CD8-positive, alpha-beta memory T cell (primary cell): Measurements from ENCODE around the gene ELOVL1. TPM values are rescaled to one million over a fixed set of nuclear protein-coding genes. Genes with fewer than 3 reads are reported as not detected.
"Not testable (repeated sequence)": the region's sequence is repeated elsewhere in the genome, so short reads cannot be mapped to it uniquely, and the experiment has no call there.

Experiments used
- CTCF ChIA-PET: fragments of 350-600 bp; sonication (Branson Sonifier 250); formaldehyde crosslinking; loops from one replicate; lab custom pipeline; 2021; ENCODE audit warnings: antibody characterized with exemption; lab: Charles Lee
- POLR2A ChIA-PET: fragments of 350-600 bp; sonication (Branson Sonifier 250); formaldehyde crosslinking; loops from one replicate; lab custom pipeline; 2021; ENCODE audit warnings: antibody characterized with exemption; lab: Charles Lee
- DNase-seq, 5 donors: peaks; one replicate each; pipeline versions ENCODE4 v3.0.0 to v3.0.0-alpha.2; 2020 to 2022; ENCODE audit warnings: mixed read lengths in 1 of 5
- H3K27ac ChIP-seq: one replicate; pipeline ENCODE4 v1.7.0; 2013; ENCODE audit warnings: low read depth, mild to moderate bottlenecking, low read length, moderate library complexity
- H3K27me3 ChIP-seq: 2 replicates; pipeline ENCODE4 v1.7.0; 2013; ENCODE audit warnings: low read length, mild to moderate bottlenecking; ENCODE audit not compliant: insufficient read depth, poor library complexity, severe bottlenecking
- H3K36me3 ChIP-seq: 2 replicates; pipeline ENCODE4 v1.7.0; 2013; ENCODE audit warnings: mild to moderate bottlenecking, low read length, moderate library complexity; ENCODE audit not compliant: insufficient read depth
- H3K4me1 ChIP-seq: 2 replicates; pipeline ENCODE4 v1.7.0; 2013; ENCODE audit warnings: mild to moderate bottlenecking, low read length, moderate library complexity; ENCODE audit not compliant: insufficient read depth
- H3K4me3 ChIP-seq: 2 replicates; pipeline ENCODE4 v1.7.0; 2013; ENCODE audit warnings: mild to moderate bottlenecking, low read length
- H3K9me3 ChIP-seq: 2 replicates; pipeline ENCODE4 v1.7.0; 2013; ENCODE audit warnings: mild to moderate bottlenecking, low read length
- H3K27ac Mint-ChIP-seq, 8 donors: one replicate each; pipeline ENCODE4 v1.8.0; 2020 to 2021; ENCODE audit warnings: mixed read lengths in 8 of 8, mild to moderate bottlenecking in 6 of 8, inconsistent platforms in 3 of 8, moderate library complexity in 3 of 8
- H3K27me3 Mint-ChIP-seq, 2 donors: one replicate each; pipeline ENCODE4 v1.8.0; 2020 to 2021; ENCODE audit warnings: mixed read lengths in 2 of 2, mild to moderate bottlenecking in 1 of 2, moderate library complexity in 1 of 2
- H3K36me3 Mint-ChIP-seq, 3 donors: one replicate each; pipeline ENCODE4 v1.8.0; 2020 to 2021; ENCODE audit warnings: mixed read lengths in 3 of 3, inconsistent platforms in 1 of 3, mild to moderate bottlenecking in 1 of 3
- H3K4me1 Mint-ChIP-seq, 3 donors: one replicate each; pipeline ENCODE4 v1.8.0; 2020 to 2021; ENCODE audit warnings: mixed read lengths in 3 of 3, inconsistent platforms in 1 of 3, mild to moderate bottlenecking in 1 of 3
- H3K4me3 Mint-ChIP-seq, 7 donors: one replicate each; pipeline ENCODE4 v1.8.0; 2020 to 2021; ENCODE audit warnings: mixed read lengths in 7 of 7, mild to moderate bottlenecking in 6 of 7, moderate library complexity in 4 of 7, inconsistent platforms in 2 of 7
- H3K9me3 Mint-ChIP-seq, 5 donors: one replicate each; pipeline ENCODE4 v1.8.0; 2020 to 2022; ENCODE audit warnings: mixed read lengths in 5 of 5, mild to moderate bottlenecking in 3 of 5, moderate library complexity in 2 of 5, inconsistent platforms in 1 of 5
- polyA plus RNA-seq: library from polyadenylated mRNA; unstranded; fragments of 300-500 nt; fragmentation: Illumina TruSeq; gene quantifications from one replicate; pipeline ENCODE4 v1.2.3, GENCODE V29; 2021
- total RNA-seq, 2 experiments: library from RNA; stranded (reverse); gene quantifications; one replicate each; pipeline ENCODE4 v1.2.3, GENCODE V29; 2021

Gene ELOVL1
- total and polyA plus RNA-seq, 3 experiments from 2014 or later = 83.9 to 98.8 (median 89.1) TPM

GRCh38 chr1:43369779-43370178 lies 2.0 kb upstream of the ELOVL1 start:
- H3K4me1 Mint-ChIP-seq = peaks cover 34 to 49% (median 44%) of the 10 kb centered on the region in 3 donors
- CTCF ChIA-PET = interaction anchor here (1.2 kb wide), 1 partner anchor 12 kb away, joined by 3 read pairs; no protein-coding TSS in a partner anchor
- H3K27me3 Mint-ChIP-seq, H3K9me3 Mint-ChIP-seq, H3K36me3 ChIP-seq, H3K9me3 ChIP-seq, H3K27ac Mint-ChIP-seq, H3K27me3 ChIP-seq, DNase-seq, H3K27ac ChIP-seq, H3K4me3 ChIP-seq: not testable (repeated sequence)
- H3K36me3 Mint-ChIP-seq = peaks cover 0 to 19% (median 6%) of the 10 kb centered on the region in 3 donors
- peaks cover 20% of the 10 kb centered on the region for H3K4me1 ChIP-seq
- peak overlapping the region in 1 of 7 donors; percentile 64 for H3K4me3 Mint-ChIP-seq
- POLR2A ChIA-PET = interaction anchor here (0.9 kb wide), 1 partner anchor 337 kb away, joined by 3 read pairs; the partner anchor contains the start of gene ST3GAL3

- Mint-ChIP-seq H3K27me3 (no peaks in the 10 kb centered on the region), H3K36me3 (peaks cover 0 to 31% (median 10%) of the 10 kb centered on the region in 3 donors), H3K9me3 (no peaks in the 10 kb centered on the region), H3K4me3 (peak overlapping the region; percentile 86 to 91 (median 89)), H3K4me1 (peaks cover 37 to 49% (median 44%) of the 10 kb centered on the region in 3 donors), H3K27ac (peak overlapping the region; percentile 39 to 96 (median 92))
- ChIA-PET CTCF (interaction anchor here (0.9 to 1.4 kb wide), 5 partner anchors 10 to 140 kb away, joined by 3 to 10 read pairs (median 4); partner anchors contain the start of genes CDC20, MED8 and SZT2), POLR2A (interaction anchor here (0.7 to 2.2 kb wide), 3 partner anchors 10 to 281 kb away, joined by 3 to 11 read pairs (median 8); partner anchors contain the start of gene CDC20)
- Histone ChIP-seq H3K4me1 (peaks cover 20% of the 10 kb centered on the region), H3K27ac (peak overlapping the region; percentile 67), H3K4me3 (peak overlapping the region; percentile 76), H3K9me3 (no peaks in the 10 kb centered on the region), H3K27me3 (no peaks in the 10 kb centered on the region), H3K36me3 (peaks cover 19% of the 10 kb centered on the region)
- no peak for DNase-seq
Measured at GRCh38 chr1:43368646-43369020, 822 bp upstream of the ELOVL1 start.

GRCh38 chr1:43367026-43367903 lies 546 bp downstream of the ELOVL1 start:
- ChIA-PET POLR2A (interaction anchor here (0.6 to 2.2 kb wide), 6 partner anchors 8 to 23 kb away, joined by 3 to 11 read pairs (median 4); partner anchors contain the start of gene CDC20), CTCF (interaction anchor here (1.3 to 1.4 kb wide), 5 partner anchors 9 to 139 kb away, joined by 3 to 10 read pairs (median 4); partner anchors contain the start of genes CDC20, MED8 and SZT2)
- H3K36me3 Mint-ChIP-seq = peaks cover 0 to 44% (median 13%) of the 10 kb centered on the region in 3 donors
- Histone ChIP-seq H3K27me3 (no peaks in the 10 kb centered on the region), H3K27ac (peak overlapping the region; percentile 72), H3K36me3 (peaks cover 24% of the 10 kb centered on the region), H3K4me1 (peaks cover 20% of the 10 kb centered on the region), H3K9me3 (no peaks in the 10 kb centered on the region), H3K4me3 (peak overlapping the region; percentile 83)
- H3K9me3 Mint-ChIP-seq = no peaks in the 10 kb centered on the region
- H3K4me3 Mint-ChIP-seq = peak overlapping the region; percentile 87 to 94 (median 89)
- no peaks in the 10 kb centered on the region for H3K27me3 Mint-ChIP-seq
- peak overlapping the region; percentile 88 to 96 (median 92) for H3K27ac Mint-ChIP-seq
- peaks cover 37 to 49% (median 44%) of the 10 kb centered on the region in 3 donors for H3K4me1 Mint-ChIP-seq
- DNase-seq = peak in 3 of 5 donors; percentile 35 to 62 (median 39)

- H3K27me3 ChIP-seq = no peaks in the 10 kb centered on the region
- ChIA-PET CTCF (no interaction called here), POLR2A (interaction anchor here (1.2 to 2.2 kb wide), 3 partner anchors 8 to 22 kb away, joined by 3 to 11 read pairs (median 3); partner anchors contain the start of gene CDC20)
- H3K4me1 ChIP-seq = peaks cover 20% of the 10 kb centered on the region
- Mint-ChIP-seq H3K4me1 (peaks cover 37 to 49% (median 44%) of the 10 kb centered on the region in 3 donors), H3K36me3 (peaks cover 0 to 50% (median 16%) of the 10 kb centered on the region in 3 donors), H3K27ac (peak overlapping the region; percentile 88 to 96 (median 92)), H3K27me3 (no peaks in the 10 kb centered on the region), H3K4me3 (peak overlapping the region; percentile 87 to 94 (median 89)), H3K9me3 (no peaks in the 10 kb centered on the region)
- H3K36me3 ChIP-seq = peaks cover 27% of the 10 kb centered on the region
- peak overlapping the region; percentile 83 for H3K4me3 ChIP-seq
- H3K27ac ChIP-seq = peak overlapping the region; percentile 72
- H3K9me3 ChIP-seq = no peaks in the 10 kb centered on the region
- DNase-seq = no peak
Measured at GRCh38 chr1:43366601-43367025, 1.2 kb downstream of the ELOVL1 start.

GRCh38 chr1:43366179-43366578 lies 1.6 kb downstream of the ELOVL1 start:
- H3K4me3 ChIP-seq = no peak overlapping the region
- H3K36me3 Mint-ChIP-seq = peaks cover 0 to 54% (median 16%) of the 10 kb centered on the region in 3 donors

GRCh38 chr1:43365678-43366077 lies 2.1 kb downstream of the ELOVL1 start:
- H3K4me1 Mint-ChIP-seq = peaks cover 35 to 39% (median 36%) of the 10 kb centered on the region in 3 donors
- H3K27ac Mint-ChIP-seq = peak overlapping the region; percentile 69 to 98 (median 89)
- no peak for DNase-seq
- no peaks in the 10 kb centered on the region for H3K27me3 Mint-ChIP-seq
- Histone ChIP-seq H3K4me1 (peaks cover 20% of the 10 kb centered on the region), H3K36me3 (peaks cover 33% of the 10 kb centered on the region), H3K4me3 (no peak overlapping the region), H3K27me3 (no peaks in the 10 kb centered on the region), H3K27ac (peak overlapping the region; percentile 7), H3K9me3 (no peaks in the 10 kb centered on the region)
- ChIA-PET POLR2A (no interaction called here), CTCF (no interaction called here)
- H3K4me3 Mint-ChIP-seq = peak overlapping the region; percentile 67 to 94 (median 89)
- H3K36me3 Mint-ChIP-seq = peaks cover 0 to 56% (median 16%) of the 10 kb centered on the region in 3 donors
- H3K9me3 Mint-ChIP-seq = no peaks in the 10 kb centered on the region

More at GRCh38 chr1:43366179-43366578, 1.6 kb downstream of the ELOVL1 start:
- H3K27me3 Mint-ChIP-seq = no peaks in the 10 kb centered on the region
- H3K9me3 Mint-ChIP-seq = no peaks in the 10 kb centered on the region
- ChIA-PET POLR2A (no interaction called here), CTCF (no interaction called here)
- H3K27ac Mint-ChIP-seq = peak overlapping the region; percentile 88 to 98 (median 92)
- Histone ChIP-seq H3K4me1 (peaks cover 20% of the 10 kb centered on the region), H3K27me3 (no peaks in the 10 kb centered on the region), H3K27ac (peak overlapping the region; percentile 7), H3K36me3 (peaks cover 28% of the 10 kb centered on the region), H3K9me3 (no peaks in the 10 kb centered on the region)
- no peak for DNase-seq
- H3K4me3 Mint-ChIP-seq = peak overlapping the region; percentile 87 to 94 (median 89)
- peaks cover 38 to 44% (median 40%) of the 10 kb centered on the region in 3 donors for H3K4me1 Mint-ChIP-seq

- H3K36me3 ChIP-seq = peaks cover 33% of the 10 kb centered on the region
- no peaks in the 10 kb centered on the region for H3K27me3 ChIP-seq
- Mint-ChIP-seq H3K27me3 (no peaks in the 10 kb centered on the region), H3K36me3 (peaks cover 0 to 56% (median 16%) of the 10 kb centered on the region in 3 donors), H3K4me3 (peak overlapping the region in 2 of 7 donors; percentile 12 to 20), H3K4me1 (peaks cover 37 to 45% (median 39%) of the 10 kb centered on the region in 3 donors), H3K27ac (peak overlapping the region in 6 of 8 donors; percentile 3 to 88 (median 61)), H3K9me3 (no peaks in the 10 kb centered on the region)
- DNase-seq = no peak
- no peak overlapping the region for H3K27ac ChIP-seq
- CTCF ChIA-PET = no interaction called here
- no peak overlapping the region for H3K4me3 ChIP-seq
- POLR2A ChIA-PET = no interaction called here
- H3K9me3 ChIP-seq = no peaks in the 10 kb centered on the region
- H3K4me1 ChIP-seq = peaks cover 22% of the 10 kb centered on the region
Measured at GRCh38 chr1:43363935-43364525, 3.8 kb downstream of the ELOVL1 start.
